Keratinocyte (primary cell): ENCODE results near the gene DNMBP. TPM values are rescaled to one million over a fixed set of nuclear protein-coding genes. Genes with fewer than 3 reads are reported as not detected.
"Not testable (repeated sequence)": the region's sequence is repeated elsewhere in the genome, so short reads cannot be mapped to it uniquely, and the experiment has no call there.

ENCODE experiments used
- DNase-seq: peaks from one replicate; pipeline ENCODE4 v3.0.0-alpha.2; 2011; ENCODE audit warnings: low read depth, missing footprints, low spot score
- FAIRE-seq: peaks from 2 replicates; lab custom pipeline; 2011; peaks lifted over from hg19 to GRCh38; lab: Jason Lieb, UNC
- H2AFZ ChIP-seq: 2 replicates; pipeline ENCODE4 v1.6.0; 2012; ENCODE audit warnings: low read length, control low read depth, inconsistent platforms; ENCODE audit not compliant: control insufficient read depth
- H3K27ac ChIP-seq: 2 replicates; pipeline ENCODE4 v1.5.1; 2011; ENCODE audit warnings: low read length; ENCODE audit not compliant: control insufficient read depth, insufficient read depth
- H3K27me3 ChIP-seq: 3 replicates; pipeline ENCODE4 v1.6.0; 2011; ENCODE audit warnings: low read length; ENCODE audit not compliant: control insufficient read depth, insufficient read depth; ENCODE audit errors: extremely low read depth
- H3K36me3 ChIP-seq, 2 experiments: 2 replicates in 1 of 2; 3 replicates in 1 of 2; pipeline ENCODE4 v1.5.1; 2011; ENCODE audit warnings: low read length in 2 of 2, mild to moderate bottlenecking in 1 of 2; ENCODE audit not compliant: control insufficient read depth in 2 of 2, insufficient read depth in 2 of 2; ENCODE audit errors: extremely low read depth in 1 of 2
- H3K4me1 ChIP-seq: 3 replicates; pipeline ENCODE4 v1.5.1; 2011; ENCODE audit warnings: low read length; ENCODE audit not compliant: control insufficient read depth, insufficient read depth; ENCODE audit errors: extremely low read depth
- H3K4me2 ChIP-seq: 3 replicates; pipeline ENCODE4 v1.6.0; 2011; ENCODE audit warnings: low read depth, low read length; ENCODE audit not compliant: control insufficient read depth, insufficient read depth; ENCODE audit errors: extremely low read depth
- H3K4me3 ChIP-seq, 3 experiments: fragments of 200-600 bp in 1 of 3; sonication (generic) in 1 of 3; 2 replicates in 2 of 3; 3 replicates in 1 of 3; pipeline ENCODE4 v1.5.1; 2011 to 2016; ENCODE audit warnings: low read length in 3 of 3, mild to moderate bottlenecking in 3 of 3, control low read depth in 2 of 3, inconsistent platforms in 1 of 3, low read depth in 1 of 3, mixed read lengths in 1 of 3, mixed run types in 1 of 3, moderate library complexity in 1 of 3; ENCODE audit not compliant: control insufficient read depth in 2 of 3, insufficient read depth in 2 of 3; ENCODE audit errors: extremely low read depth in 1 of 3
- H3K79me2 ChIP-seq: 2 replicates; pipeline ENCODE4 v1.6.0; 2012; ENCODE audit warnings: low read length; ENCODE audit not compliant: control insufficient read depth, insufficient read depth
- H3K9ac ChIP-seq: 3 replicates; pipeline ENCODE4 v1.6.0; 2011; ENCODE audit warnings: low read length; ENCODE audit not compliant: control insufficient read depth, insufficient read depth; ENCODE audit errors: extremely low read depth
- H3K9me1 ChIP-seq: 3 replicates; pipeline ENCODE4 v1.6.0; 2011; ENCODE audit warnings: low read length; ENCODE audit not compliant: control insufficient read depth, insufficient read depth; ENCODE audit errors: extremely low read depth
- H3K9me3 ChIP-seq: 2 replicates; pipeline ENCODE4 v1.5.1; 2012; ENCODE audit warnings: low read depth, low read length; ENCODE audit not compliant: control insufficient read depth
- H4K20me1 ChIP-seq: 3 replicates; pipeline ENCODE4 v1.6.0; 2011; ENCODE audit warnings: low read length; ENCODE audit not compliant: control insufficient read depth, insufficient read depth; ENCODE audit errors: extremely low read depth
- EZH2 ChIP-seq: IDR thresholded peaks from one replicate; pipeline ENCODE4 v1.6.1; 2012; ENCODE audit warnings: inconsistent platforms, mild to moderate bottlenecking, low read length, moderate library complexity
- dilution Hi-C: fragments of 300-500 bp; cut with MboI; formaldehyde crosslinking; loops from one replicate; pipeline ENCODE4 v1.7.0; 2020; ENCODE audit warnings: low sequenced_read_pairs; ENCODE audit not compliant: extremely low pct_ligation_motif_present
- polyA plus RNA-seq, 5 experiments: library from polyadenylated mRNA; depleted of rRNA in 3 of 5; stranded (reverse) in 3 of 5; stranded (forward) in 1 of 5; unstranded in 1 of 5; fragments of >200 nt; gene quantifications; 1 replicate in 1 of 5; 2 replicates in 3 of 5; 3 replicates in 1 of 5; pipeline versions ENCODE4 v1.2.1 to v1.2.3, GENCODE V29; 2011 to 2012; ENCODE audit warnings: missing spikeins in 2 of 5, low read depth in 1 of 5, low replicate concordance in 1 of 5
- TF ChIP-seq, protein P1 (sequence below), 3 experiments: IDR thresholded peaks in 1 of 3; conservative IDR thresholded peaks in 1 of 3; optimal IDR thresholded peaks in 1 of 3; 2 replicates in 2 of 3; 3 replicates in 1 of 3; pipeline versions ENCODE3 to v1.5.1; 2011; ENCODE audit warnings: low read length in 3 of 3, mild to moderate bottlenecking in 3 of 3, moderate library complexity in 2 of 3, control low read depth in 1 of 3, inconsistent platforms in 1 of 3; ENCODE audit not compliant: insufficient read depth in 2 of 3; ENCODE audit errors: extremely low read depth in 1 of 3

DNMBP gene
- polyA plus RNA-seq, 1 donor (not counting 4 experiments of a cell fraction or from before 2014, with no cell fraction given) = 15.8 TPM

DNA sequence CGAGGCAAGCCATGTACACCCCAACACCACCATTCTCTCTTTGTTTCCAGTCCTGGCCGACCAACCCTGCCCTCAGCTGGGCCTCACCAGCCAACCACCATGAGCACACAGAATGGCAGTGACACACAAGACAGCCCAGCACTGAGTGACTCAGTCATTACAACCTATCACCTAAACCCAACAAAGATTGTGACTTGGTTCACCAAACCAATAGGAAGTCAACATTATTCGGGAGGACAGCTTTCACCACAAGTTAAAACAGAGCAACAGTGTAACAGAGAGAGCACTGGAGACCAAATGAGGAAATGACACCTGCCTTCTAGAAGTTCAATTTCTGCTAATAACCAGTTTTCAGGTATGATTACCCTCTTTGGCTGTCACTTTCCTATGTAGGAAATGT is 72.1 kb downstream of the DNMBP start:
- dilution Hi-C loops = no loop called here
- TF ChIP-seq, protein P1, sequence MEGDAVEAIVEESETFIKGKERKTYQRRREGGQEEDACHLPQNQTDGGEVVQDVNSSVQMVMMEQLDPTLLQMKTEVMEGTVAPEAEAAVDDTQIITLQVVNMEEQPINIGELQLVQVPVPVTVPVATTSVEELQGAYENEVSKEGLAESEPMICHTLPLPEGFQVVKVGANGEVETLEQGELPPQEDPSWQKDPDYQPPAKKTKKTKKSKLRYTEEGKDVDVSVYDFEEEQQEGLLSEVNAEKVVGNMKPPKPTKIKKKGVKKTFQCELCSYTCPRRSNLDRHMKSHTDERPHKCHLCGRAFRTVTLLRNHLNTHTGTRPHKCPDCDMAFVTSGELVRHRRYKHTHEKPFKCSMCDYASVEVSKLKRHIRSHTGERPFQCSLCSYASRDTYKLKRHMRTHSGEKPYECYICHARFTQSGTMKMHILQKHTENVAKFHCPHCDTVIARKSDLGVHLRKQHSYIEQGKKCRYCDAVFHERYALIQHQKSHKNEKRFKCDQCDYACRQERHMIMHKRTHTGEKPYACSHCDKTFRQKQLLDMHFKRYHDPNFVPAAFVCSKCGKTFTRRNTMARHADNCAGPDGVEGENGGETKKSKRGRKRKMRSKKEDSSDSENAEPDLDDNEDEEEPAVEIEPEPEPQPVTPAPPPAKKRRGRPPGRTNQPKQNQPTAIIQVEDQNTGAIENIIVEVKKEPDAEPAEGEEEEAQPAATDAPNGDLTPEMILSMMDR (optimal IDR thresholded peaks at IDR 0.05 in 1 of 3, IDR thresholded peaks at IDR 0.05 in 1 of 3, conservative IDR thresholded peaks at IDR 0.05 in 1 of 3; ENCODE audit: extremely low read depth in 1 of 3, insufficient read depth in 2 of 3, low read length in 3 of 3) = no peak
- no peak for TF ChIP-seq EZH2
- FAIRE-seq = no peak
- DNase-seq = no peak
- Histone ChIP-seq H3K9me3 (no peaks in the 10 kb centered on the region), H3K9ac (no peak overlapping the region), H3K4me3 (no peak overlapping the region), H3K27ac (no peak overlapping the region), H3K9me1 (no peaks in the 10 kb centered on the region), H3K27me3 (no peaks in the 10 kb centered on the region), H3K36me3 (peaks cover 5 to 8% of the 10 kb centered on the region in 2 experiments), H3K4me1 (peaks cover 4% of the 10 kb centered on the region), H2AFZ (no peak overlapping the region), H4K20me1 (no peaks in the 10 kb centered on the region), H3K4me2 (no peak overlapping the region), H3K79me2 (peaks cover 57% of the 10 kb centered on the region)

DNA sequence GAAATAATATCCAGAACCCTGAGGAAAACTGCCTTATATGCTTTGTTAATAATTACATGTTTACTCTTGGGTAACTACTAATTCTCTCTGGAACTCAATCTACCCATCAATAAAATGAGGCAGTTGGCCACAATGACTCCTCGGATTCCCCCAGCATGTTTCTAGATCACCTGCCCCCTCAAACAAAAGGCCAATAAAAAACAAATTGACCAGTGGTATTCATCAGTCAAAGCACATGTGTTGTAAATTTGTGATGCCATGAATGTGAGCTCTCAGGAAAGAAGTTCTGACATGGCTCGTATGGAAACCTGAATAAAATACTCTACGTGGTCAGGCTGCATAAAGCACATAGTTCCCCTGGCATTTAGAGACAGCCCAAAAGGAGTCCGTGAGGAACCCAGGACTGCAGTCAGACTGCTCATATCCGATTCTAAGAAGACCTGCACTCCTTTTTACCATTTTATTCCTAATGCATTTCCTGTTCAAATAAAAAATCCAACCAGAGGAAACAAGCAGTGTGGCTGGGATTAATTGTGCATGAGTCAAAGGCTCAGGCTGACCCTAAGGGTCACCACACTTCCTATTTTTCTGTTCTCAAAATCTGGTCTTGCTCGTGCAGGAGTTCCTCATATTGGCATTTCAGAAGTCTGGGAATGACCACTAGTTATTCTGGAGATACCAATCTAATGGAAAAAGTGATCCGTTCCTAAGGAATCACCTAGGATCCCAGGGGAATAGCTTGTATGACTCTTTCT is 77.4 kb downstream of the DNMBP start:
- H3K79me2 ChIP-seq = peaks cover 45% of the 10 kb centered on the region
- H2AFZ ChIP-seq, H3K9me3 ChIP-seq, H3K9ac ChIP-seq, H4K20me1 ChIP-seq, H3K4me3 ChIP-seq, DNase-seq, H3K36me3 ChIP-seq, H3K27me3 ChIP-seq, dilution Hi-C loops, H3K9me1 ChIP-seq: not testable (repeated sequence)
- H3K4me2 ChIP-seq = peak overlapping the region; percentile 94
- H3K4me1 ChIP-seq = peaks cover 40% of the 10 kb centered on the region
- H3K27ac ChIP-seq = peak overlapping the region; percentile 96
- FAIRE-seq = peak; percentile 99
